GM18498 (cell line): ENCODE measurements around the gene ALKBH3.

ENCODE experiments used
- ATAC-seq: cut with Tn5 transposase; IDR thresholded peaks from one replicate; pipeline ENCODE4 v1.9.1; 2021; ENCODE audit warnings: mild to moderate bottlenecking, moderate library complexity; ENCODE audit not compliant: unreplicated experiment

ALKBH3 gene

GRCh38 chr11:43936076-43936475 is 55.4 kb downstream of the ALKBH3 start:
- no peak for ATAC-seq

- no peak for ATAC-seq
Observed at GRCh38 chr11:43937434-43938411, 57.1 kb downstream of the ALKBH3 start.

- ATAC-seq: no peak
Observed at GRCh38 chr11:43941257-43941994, 60.8 kb downstream of the ALKBH3 start.

GRCh38 chr11:43942662-43943371 is 62.2 kb downstream of the ALKBH3 start:
- ATAC-seq: peak; percentile 19

- ATAC-seq: peak; percentile 7
Observed at GRCh38 chr11:43943372-43943930, 62.8 kb downstream of the ALKBH3 start.

GRCh38 chr11:43943931-43944751 is 63.5 kb downstream of the ALKBH3 start:
- ATAC-seq: no peak

GRCh38 chr11:43944761-43945311 is 64.2 kb downstream of the ALKBH3 start:
- ATAC-seq: no peak

- ATAC-seq: no peak
Observed at GRCh38 chr11:43947003-43947500, 66.4 kb downstream of the ALKBH3 start.

GRCh38 chr11:43947815-43948214 is 67.2 kb downstream of the ALKBH3 start:
- no peak for ATAC-seq

- ATAC-seq: no peak
Observed at GRCh38 chr11:43948341-43949225, 68.0 kb downstream of the ALKBH3 start.

GRCh38 chr11:43950311-43950855 is 69.8 kb downstream of the ALKBH3 start:
- no peak for ATAC-seq

GRCh38 chr11:43951231-43951630 is 70.6 kb downstream of the ALKBH3 start:
- no peak for ATAC-seq

- ATAC-seq: no peak
Observed at GRCh38 chr11:43952020-43952400, 71.4 kb downstream of the ALKBH3 start.

- no peak for ATAC-seq
Observed at GRCh38 chr11:43952401-43953342, 72.0 kb downstream of the ALKBH3 start.

- no peak for ATAC-seq
Observed at GRCh38 chr11:43953521-43953920, 72.9 kb downstream of the ALKBH3 start.

- no peak for ATAC-seq
Observed at GRCh38 chr11:43954241-43954640, 73.6 kb downstream of the ALKBH3 start.
